ENCODE data around the gene OSM.

The OSM gene

GRCh38 chr22:30226192-30226832 lies 40.3 kb downstream of the OSM start:
- peaks cover 8% of the 10 kb centered on the region for H3K27me3 ChIP-seq (ENCODE audit: insufficient read depth, low read length)
- no peaks in the 10 kb centered on the region for H4K20me1 ChIP-seq (ENCODE audit: insufficient read depth, low read length)
- no peak overlapping the region for H3K4me3 ChIP-seq (ENCODE audit: low read depth, low read length, poor library complexity, severe bottlenecking)
- H3K9me3 ChIP-seq (ENCODE audit: low read length): no peaks in the 10 kb centered on the region
- no peaks in the 10 kb centered on the region for H3K79me2 ChIP-seq (ENCODE audit: insufficient read depth, low read length)
- H3F3A ChIP-seq (ENCODE audit: insufficient read depth, low read length): no peaks in the 10 kb centered on the region
- no peak for TF ChIP-seq CTCF (IDR thresholded peaks at IDR 0.05; ENCODE audit: low read length)
- TF ChIP-seq EZH2 (IDR thresholded peaks at IDR 0.05; ENCODE audit: borderline replicate concordance, low read length): no peak
- no peak overlapping the region for H3K9ac ChIP-seq (ENCODE audit: low read length)
- H3K9me2 ChIP-seq (ENCODE audit: low read depth, low read length): no peaks in the 10 kb centered on the region
- no peak overlapping the region for H2AFZ ChIP-seq (ENCODE audit: low read length)
- H3K4me1 ChIP-seq (ENCODE audit: insufficient read depth, low read length, severe bottlenecking): no peaks in the 10 kb centered on the region
- H3K36me3 ChIP-seq (ENCODE audit: insufficient read depth, low read length): no peaks in the 10 kb centered on the region
- no peak overlapping the region for H3K27ac ChIP-seq (ENCODE audit: low read depth, low read length, poor library complexity, severe bottlenecking)
- no peak overlapping the region for H3K4me2 ChIP-seq (ENCODE audit: low read length)

- no peak overlapping the region for H3K4me2 ChIP-seq (ENCODE audit: low read length)
- no peaks in the 10 kb centered on the region for H3F3A ChIP-seq (ENCODE audit: insufficient read depth, low read length)
- no peak overlapping the region for H3K9ac ChIP-seq (ENCODE audit: low read length)
- H3K79me2 ChIP-seq (ENCODE audit: insufficient read depth, low read length): no peaks in the 10 kb centered on the region
- H4K20me1 ChIP-seq (ENCODE audit: insufficient read depth, low read length): no peaks in the 10 kb centered on the region
- H3K27ac ChIP-seq (ENCODE audit: low read depth, low read length, poor library complexity, severe bottlenecking): no peak overlapping the region
- H3K9me2 ChIP-seq (ENCODE audit: low read depth, low read length): no peaks in the 10 kb centered on the region
- no peaks in the 10 kb centered on the region for H3K4me1 ChIP-seq (ENCODE audit: insufficient read depth, low read length, severe bottlenecking)
- H2AFZ ChIP-seq (ENCODE audit: low read length): no peak overlapping the region
- H3K4me3 ChIP-seq (ENCODE audit: low read depth, low read length, poor library complexity, severe bottlenecking): no peak overlapping the region
- TF ChIP-seq CTCF (IDR thresholded peaks at IDR 0.05; ENCODE audit: low read length) (no peak), EZH2 (IDR thresholded peaks at IDR 0.05; ENCODE audit: borderline replicate concordance, low read length) (no peak)
- H3K36me3 ChIP-seq (ENCODE audit: insufficient read depth, low read length): no peaks in the 10 kb centered on the region
- no peaks in the 10 kb centered on the region for H3K9me3 ChIP-seq (ENCODE audit: low read length)
- H3K27me3 ChIP-seq (ENCODE audit: insufficient read depth, low read length): peaks cover 8% of the 10 kb centered on the region
Measured at GRCh38 chr22:30225220-30225927, 41.3 kb downstream of the OSM start.

DNA sequence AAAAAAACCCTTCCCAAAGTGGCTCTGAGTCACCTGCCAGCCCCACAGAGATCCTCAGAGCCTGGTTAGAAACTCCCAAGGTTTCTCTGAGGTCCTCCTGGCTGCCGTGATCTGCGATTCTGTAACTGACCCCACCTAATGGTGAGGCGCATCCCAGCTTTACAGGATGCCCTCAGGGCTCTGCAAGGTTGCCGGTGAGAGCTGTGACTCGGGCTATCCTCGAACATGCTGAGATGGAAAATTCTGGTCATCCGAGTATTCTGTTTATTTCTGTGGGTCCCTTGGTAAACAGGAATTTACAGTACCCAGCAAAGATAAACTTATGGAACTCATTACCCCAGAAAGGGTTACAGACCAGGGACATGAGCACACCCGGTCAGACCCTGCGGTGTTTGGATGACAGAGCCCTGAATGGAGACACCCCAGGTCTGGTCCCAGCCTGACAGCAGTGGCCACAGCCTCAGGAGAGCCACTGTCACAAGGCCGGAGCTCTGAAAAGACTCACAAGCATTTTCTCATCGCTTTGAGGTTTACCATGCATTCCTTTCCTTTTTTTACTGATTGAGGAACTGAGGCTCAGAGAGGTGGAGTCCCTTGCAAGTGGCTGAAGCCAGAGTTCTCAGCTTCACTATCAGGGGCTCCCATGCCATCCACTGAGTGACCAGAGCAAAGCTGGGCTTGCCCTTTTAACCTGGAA lies 42.3 kb downstream of the OSM start:
- Histone ChIP-seq H3K27ac (ENCODE audit: low read depth, low read length, poor library complexity, severe bottlenecking) (no peak overlapping the region), H3K4me1 (ENCODE audit: insufficient read depth, low read length, severe bottlenecking) (no peaks in the 10 kb centered on the region), H3K4me3 (ENCODE audit: low read depth, low read length, poor library complexity, severe bottlenecking) (no peak overlapping the region), H4K20me1 (ENCODE audit: insufficient read depth, low read length) (no peaks in the 10 kb centered on the region), H3K9me2 (ENCODE audit: low read depth, low read length) (no peaks in the 10 kb centered on the region), H3K27me3 (ENCODE audit: insufficient read depth, low read length) (peaks cover 8% of the 10 kb centered on the region), H3K79me2 (ENCODE audit: insufficient read depth, low read length) (no peaks in the 10 kb centered on the region), H3K4me2 (ENCODE audit: low read length) (no peak overlapping the region), H3K9ac (ENCODE audit: low read length) (no peak overlapping the region), H3K9me3 (ENCODE audit: low read length) (no peaks in the 10 kb centered on the region), H3K36me3 (ENCODE audit: insufficient read depth, low read length) (no peaks in the 10 kb centered on the region), H3F3A (ENCODE audit: insufficient read depth, low read length) (no peaks in the 10 kb centered on the region), H2AFZ (ENCODE audit: low read length) (no peak overlapping the region)
- TF ChIP-seq EZH2 (IDR thresholded peaks at IDR 0.05; ENCODE audit: borderline replicate concordance, low read length) (no peak), CTCF (IDR thresholded peaks at IDR 0.05; ENCODE audit: low read length) (no peak)
